DOHH2 (cell line): Measurements from ENCODE around the gene F2RL3.

Source experiments
- EZH2phosphoT487 ChIP-seq: fragments of 200-600 bp; sonication (generic); IDR thresholded peaks from 2 replicates; pipeline ENCODE4 v1.6.1; 2017; ENCODE audit warnings: borderline replicate concordance, mild to moderate bottlenecking, antibody characterized with exemption, low read length, moderate library complexity, mixed read lengths
- TF ChIP-seq, protein P1 (sequence below): fragments of 200-600 bp; sonication (generic); IDR thresholded peaks from one replicate; pipeline ENCODE4 v1.5.1; 2014; ENCODE audit warnings: antibody characterized with exemption, mild to moderate bottlenecking, low read depth, low read length; ENCODE audit not compliant: poor library complexity, severe bottlenecking

GRCh38 chr19:16928351-16928750, 39.6 kb downstream of the F2RL3 start:
- TF ChIP-seq, protein P1, sequence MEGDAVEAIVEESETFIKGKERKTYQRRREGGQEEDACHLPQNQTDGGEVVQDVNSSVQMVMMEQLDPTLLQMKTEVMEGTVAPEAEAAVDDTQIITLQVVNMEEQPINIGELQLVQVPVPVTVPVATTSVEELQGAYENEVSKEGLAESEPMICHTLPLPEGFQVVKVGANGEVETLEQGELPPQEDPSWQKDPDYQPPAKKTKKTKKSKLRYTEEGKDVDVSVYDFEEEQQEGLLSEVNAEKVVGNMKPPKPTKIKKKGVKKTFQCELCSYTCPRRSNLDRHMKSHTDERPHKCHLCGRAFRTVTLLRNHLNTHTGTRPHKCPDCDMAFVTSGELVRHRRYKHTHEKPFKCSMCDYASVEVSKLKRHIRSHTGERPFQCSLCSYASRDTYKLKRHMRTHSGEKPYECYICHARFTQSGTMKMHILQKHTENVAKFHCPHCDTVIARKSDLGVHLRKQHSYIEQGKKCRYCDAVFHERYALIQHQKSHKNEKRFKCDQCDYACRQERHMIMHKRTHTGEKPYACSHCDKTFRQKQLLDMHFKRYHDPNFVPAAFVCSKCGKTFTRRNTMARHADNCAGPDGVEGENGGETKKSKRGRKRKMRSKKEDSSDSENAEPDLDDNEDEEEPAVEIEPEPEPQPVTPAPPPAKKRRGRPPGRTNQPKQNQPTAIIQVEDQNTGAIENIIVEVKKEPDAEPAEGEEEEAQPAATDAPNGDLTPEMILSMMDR, result no peak
- no peak for TF ChIP-seq EZH2phosphoT487
